HG02884 (cell line): Measurements from ENCODE around the gene GPC6.

Source experiments
- ATAC-seq: cut with Tn5 transposase; IDR thresholded peaks from one replicate; pipeline ENCODE4 v1.9.1; 2021; ENCODE audit warnings: mild to moderate bottlenecking, moderate library complexity; ENCODE audit not compliant: unreplicated experiment

The GPC6 gene

GRCh38 chr13:94139393-94139995, 912.9 kb downstream of the GPC6 start:
- no peak for ATAC-seq

DNA sequence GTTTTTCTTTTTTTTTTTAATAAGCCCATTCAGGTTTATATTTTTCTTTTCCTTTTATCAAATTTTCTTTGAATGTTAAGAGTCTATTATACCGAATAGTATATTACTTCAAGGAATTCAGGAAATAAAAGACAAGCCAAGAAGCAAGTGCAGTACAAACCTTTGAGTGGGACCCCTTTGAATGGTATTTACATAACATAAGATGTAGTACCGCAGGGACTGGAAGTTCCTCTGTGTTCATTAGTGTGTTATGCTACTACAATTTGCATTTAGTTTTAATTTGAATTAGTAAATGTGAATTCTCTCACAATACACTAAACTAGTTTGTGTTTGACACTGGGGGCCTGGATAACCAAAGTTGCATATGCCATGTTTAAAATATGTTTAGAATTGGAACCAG, 913.4 kb downstream of the GPC6 start:
- ATAC-seq, result no peak

GRCh38 chr13:94140511-94140910, 913.9 kb downstream of the GPC6 start:
- no peak for ATAC-seq

GRCh38 chr13:94143624-94144350, 917.2 kb downstream of the GPC6 start:
- no peak for ATAC-seq

DNA sequence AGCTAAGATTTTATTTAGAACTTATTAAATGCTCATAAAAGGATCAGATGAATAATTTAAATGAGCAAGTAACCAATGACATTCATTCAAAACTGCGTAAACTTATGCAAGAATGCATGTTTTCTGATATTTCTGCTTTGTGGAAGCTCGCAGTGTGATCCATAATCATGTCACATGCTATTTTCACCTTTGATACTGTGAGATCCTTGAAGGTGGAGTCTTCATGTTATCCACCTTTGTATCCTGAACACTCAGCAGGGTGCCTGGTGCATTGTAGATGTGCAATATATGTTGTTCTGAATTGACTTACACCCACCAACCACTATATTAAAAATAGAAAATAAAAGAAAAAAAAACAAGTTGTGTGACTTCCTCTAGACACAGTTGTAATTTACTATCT, 919.4 kb downstream of the GPC6 start:
- ATAC-seq, result no peak

DNA sequence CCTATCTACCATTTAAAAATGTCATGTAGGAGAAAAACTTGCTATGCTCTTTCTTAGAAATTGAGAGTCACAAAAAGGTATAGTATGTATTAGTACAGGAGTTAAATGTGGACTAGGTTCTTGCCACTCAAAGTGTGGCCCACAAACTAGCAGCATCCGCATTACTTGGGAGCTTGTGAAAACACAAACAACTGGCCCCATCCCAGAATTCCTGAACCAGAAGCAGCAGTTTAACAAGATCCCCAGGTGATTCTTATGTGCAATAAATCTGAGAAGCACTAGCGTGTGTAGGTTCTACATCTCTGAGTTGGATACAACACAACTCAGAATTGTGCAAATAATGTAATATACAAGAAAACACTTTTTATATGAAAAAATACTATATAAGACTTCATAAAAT, 927.0 kb downstream of the GPC6 start:
- no peak for ATAC-seq

GRCh38 chr13:94154367-94154766, 927.8 kb downstream of the GPC6 start:
- ATAC-seq, result no peak

GRCh38 chr13:94157705-94158218, 931.2 kb downstream of the GPC6 start:
- ATAC-seq, result no peak

DNA sequence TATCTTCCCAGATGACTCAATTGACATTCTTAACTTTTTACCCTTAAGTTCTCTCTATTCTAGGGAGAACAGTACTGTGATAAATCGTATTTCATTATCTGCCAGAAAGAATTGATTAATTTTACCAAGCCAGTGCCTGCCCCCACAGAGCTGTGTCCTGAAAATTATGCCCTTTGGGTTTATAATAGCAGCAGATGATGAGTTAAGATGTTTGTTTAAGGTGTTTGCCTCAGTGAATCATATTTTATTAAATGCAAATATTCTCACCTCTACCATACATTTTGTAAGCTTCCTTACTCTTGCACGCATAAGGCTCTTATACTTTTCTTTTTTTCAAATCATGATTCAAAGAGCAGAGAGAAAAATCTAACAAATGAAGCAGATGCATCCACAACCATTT, 934.3 kb downstream of the GPC6 start:
- ATAC-seq, result no peak

DNA sequence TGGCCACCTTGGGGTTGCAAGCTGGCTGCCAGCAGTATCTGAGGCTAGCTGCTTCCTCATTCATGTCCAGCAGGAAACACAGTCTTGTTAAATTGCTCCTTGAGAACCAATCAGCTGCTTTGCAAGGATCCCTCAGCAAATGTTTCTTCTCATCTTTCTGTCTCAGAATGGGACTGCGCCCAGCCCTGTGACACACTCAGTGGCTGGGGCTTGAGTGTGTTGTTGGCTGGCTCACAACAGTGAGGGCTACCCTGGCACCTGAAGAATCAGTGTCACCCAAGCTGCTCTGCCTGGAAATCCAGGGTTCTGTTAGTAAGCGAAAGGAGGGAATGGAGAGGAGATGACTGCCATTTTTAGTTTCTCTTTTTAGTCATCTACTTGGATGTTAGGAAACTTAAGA, 935.7 kb downstream of the GPC6 start:
- ATAC-seq, result no peak

GRCh38 chr13:94163535-94163934, 936.9 kb downstream of the GPC6 start:
- ATAC-seq, result no peak

DNA sequence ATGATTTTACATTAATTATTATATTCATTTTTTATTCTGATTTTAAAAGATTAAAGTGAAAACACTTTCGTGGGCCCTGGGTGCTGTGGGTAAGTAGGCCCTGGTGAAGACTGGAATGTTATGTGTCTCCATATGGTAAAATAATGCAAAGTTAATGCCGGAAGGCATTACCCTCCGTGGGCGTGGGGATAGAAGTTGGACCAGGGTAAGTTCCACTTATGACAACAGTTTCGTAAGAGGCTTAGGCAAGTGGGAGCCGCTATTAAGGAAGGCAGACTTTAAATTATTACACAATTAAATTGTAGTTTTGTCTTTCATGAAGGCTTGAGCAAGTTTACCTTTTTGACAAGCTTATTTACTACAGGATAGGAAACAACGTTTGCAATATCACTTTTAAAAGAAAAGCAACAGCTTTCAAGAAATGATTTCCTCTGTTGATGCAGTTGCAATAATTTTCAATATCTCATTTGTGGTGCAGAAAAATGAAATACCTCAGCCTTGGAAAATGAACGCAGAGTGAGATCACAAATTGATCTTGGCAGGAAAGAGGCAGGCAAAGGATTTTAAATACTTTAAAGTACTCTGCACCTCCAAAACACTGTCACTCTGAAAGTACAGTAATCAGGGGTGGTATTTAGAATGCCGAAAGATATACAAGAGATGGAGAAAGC, 942.3 kb downstream of the GPC6 start:
- no peak for ATAC-seq

DNA sequence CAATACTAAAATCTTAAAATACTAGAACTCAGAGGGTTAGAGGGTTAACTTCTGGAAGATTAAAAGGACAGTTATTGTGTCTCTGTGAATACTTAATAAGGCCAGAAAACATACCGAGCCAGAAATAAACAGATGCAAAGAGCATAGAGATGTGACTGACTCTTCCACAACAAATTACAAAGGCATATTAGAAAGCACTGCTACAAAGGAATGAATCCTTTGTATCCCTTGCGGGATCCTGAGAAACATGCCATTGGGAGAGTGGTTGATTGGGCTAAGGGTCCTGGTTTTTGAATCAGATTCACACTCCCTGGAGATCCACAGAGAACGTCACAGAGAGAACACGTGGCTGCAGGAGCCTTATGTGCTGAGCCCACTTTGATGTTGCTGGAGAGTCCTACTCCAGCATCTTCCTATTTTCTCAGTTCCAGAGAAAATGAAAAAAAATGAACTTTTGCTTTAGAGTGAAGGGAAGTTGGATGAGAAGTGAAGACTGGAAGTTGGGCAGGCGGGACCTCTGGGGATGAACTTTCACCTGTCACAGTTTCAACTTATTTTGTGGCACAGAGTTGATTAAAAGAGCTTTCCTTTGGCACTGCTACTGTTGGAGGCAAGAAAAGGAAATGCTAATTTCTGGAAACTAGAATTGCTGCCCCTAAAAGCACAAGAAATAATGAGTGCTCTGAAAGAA, 943.0 kb downstream of the GPC6 start:
- ATAC-seq, result no peak

- no peak for ATAC-seq
Measured at GRCh38 chr13:94170145-94170571, 943.6 kb downstream of the GPC6 start.

DNA sequence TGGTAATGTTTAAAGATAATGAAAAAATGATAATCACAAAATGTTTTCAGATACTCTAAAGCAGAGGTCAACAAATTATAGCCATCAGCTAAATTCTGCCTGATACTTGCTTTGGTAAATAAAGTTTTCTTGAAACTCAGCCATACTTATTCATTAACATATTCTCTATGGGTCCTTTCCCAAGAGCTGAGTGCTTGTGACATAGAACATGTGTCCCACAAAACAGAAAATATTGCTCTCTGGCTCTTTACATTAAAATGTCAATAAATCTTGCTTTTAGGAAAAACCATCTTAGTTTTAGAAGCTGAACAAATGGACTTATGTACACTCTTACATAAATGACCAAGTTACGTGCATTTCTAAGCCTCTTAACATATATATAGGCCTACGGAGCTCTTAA, 945.8 kb downstream of the GPC6 start:
- no peak for ATAC-seq

GRCh38 chr13:94173312-94173854, 946.8 kb downstream of the GPC6 start:
- ATAC-seq, result no peak

GRCh38 chr13:94174009-94174408, 947.4 kb downstream of the GPC6 start:
- ATAC-seq, result no peak

DNA sequence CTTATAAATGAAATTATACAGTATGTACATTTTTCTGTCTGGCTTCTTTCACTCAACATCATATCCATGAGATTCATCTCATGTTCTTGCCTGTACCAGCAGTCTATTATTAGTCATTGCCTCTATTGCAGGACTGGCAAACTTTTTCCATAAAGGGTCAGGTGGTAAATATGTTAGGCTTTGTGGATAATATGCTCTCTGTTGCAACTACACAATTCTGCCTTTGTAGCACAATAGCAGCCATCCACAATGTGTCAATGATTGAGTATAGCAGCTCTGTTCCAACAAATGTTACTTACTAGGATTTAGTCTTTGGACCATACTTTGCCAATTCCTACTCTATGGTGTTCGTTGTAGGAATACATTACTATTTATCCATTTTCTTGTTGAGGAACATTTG, 948.5 kb downstream of the GPC6 start:
- ATAC-seq, result no peak

GRCh38 chr13:94176561-94176960, 950.0 kb downstream of the GPC6 start:
- no peak for ATAC-seq

GRCh38 chr13:94177041-94177440, 950.4 kb downstream of the GPC6 start:
- no peak for ATAC-seq

DNA sequence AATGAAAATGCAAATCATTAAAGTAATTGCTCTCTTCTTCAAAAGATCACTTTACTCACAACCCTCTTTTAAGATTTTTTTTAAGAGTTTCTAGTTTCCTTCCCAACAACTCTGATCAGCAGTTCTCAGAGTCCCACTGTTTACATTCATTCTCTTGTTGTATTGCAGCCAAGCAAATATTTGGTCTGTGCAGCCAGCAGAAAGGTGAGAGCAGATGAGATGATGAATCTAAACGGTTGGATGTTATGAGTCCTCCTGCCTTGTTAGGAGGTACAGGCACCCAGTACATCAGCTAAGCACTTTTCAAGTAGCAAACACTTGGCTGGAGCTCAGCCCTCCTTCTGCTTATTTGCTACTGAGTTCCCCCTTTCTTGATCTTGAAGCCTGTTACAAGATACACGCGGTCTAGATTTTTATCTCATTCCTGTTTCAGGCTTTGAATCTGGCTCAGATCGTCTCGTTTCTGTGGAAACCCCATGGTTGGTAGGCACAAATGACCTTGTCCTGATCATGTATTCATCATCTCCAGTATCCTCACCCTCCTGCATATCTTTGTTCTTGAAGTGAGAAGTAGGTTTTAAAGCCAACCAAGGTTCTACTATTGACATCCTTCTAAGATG, 952.1 kb downstream of the GPC6 start:
- no peak for ATAC-seq
